Measurements from ENCODE around the gene ZFR2.
A peak's percentile ranks its signal among the peaks of the same experiment; 100 is the strongest.

ZFR2 gene

GRCh38 chr19:3857449-3858003 lies 11.3 kb downstream of the ZFR2 start:
- DNase-seq (ENCODE audit: low read depth): no peak
- H3K4me3 ChIP-seq (ENCODE audit: low read length): no peak overlapping the region
- TF ChIP-seq, protein P1, sequence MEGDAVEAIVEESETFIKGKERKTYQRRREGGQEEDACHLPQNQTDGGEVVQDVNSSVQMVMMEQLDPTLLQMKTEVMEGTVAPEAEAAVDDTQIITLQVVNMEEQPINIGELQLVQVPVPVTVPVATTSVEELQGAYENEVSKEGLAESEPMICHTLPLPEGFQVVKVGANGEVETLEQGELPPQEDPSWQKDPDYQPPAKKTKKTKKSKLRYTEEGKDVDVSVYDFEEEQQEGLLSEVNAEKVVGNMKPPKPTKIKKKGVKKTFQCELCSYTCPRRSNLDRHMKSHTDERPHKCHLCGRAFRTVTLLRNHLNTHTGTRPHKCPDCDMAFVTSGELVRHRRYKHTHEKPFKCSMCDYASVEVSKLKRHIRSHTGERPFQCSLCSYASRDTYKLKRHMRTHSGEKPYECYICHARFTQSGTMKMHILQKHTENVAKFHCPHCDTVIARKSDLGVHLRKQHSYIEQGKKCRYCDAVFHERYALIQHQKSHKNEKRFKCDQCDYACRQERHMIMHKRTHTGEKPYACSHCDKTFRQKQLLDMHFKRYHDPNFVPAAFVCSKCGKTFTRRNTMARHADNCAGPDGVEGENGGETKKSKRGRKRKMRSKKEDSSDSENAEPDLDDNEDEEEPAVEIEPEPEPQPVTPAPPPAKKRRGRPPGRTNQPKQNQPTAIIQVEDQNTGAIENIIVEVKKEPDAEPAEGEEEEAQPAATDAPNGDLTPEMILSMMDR (conservative IDR thresholded peaks at IDR 0.05; ENCODE audit: low read depth, low read length): no peak

GRCh38 chr19:3855320-3855719 lies 13.5 kb downstream of the ZFR2 start:
- TF ChIP-seq, protein P1 (conservative IDR thresholded peaks at IDR 0.05; ENCODE audit: low read depth, low read length): no peak
- no peak for DNase-seq (ENCODE audit: low read depth)
- H3K4me3 ChIP-seq (ENCODE audit: low read length): no peak overlapping the region

DNA sequence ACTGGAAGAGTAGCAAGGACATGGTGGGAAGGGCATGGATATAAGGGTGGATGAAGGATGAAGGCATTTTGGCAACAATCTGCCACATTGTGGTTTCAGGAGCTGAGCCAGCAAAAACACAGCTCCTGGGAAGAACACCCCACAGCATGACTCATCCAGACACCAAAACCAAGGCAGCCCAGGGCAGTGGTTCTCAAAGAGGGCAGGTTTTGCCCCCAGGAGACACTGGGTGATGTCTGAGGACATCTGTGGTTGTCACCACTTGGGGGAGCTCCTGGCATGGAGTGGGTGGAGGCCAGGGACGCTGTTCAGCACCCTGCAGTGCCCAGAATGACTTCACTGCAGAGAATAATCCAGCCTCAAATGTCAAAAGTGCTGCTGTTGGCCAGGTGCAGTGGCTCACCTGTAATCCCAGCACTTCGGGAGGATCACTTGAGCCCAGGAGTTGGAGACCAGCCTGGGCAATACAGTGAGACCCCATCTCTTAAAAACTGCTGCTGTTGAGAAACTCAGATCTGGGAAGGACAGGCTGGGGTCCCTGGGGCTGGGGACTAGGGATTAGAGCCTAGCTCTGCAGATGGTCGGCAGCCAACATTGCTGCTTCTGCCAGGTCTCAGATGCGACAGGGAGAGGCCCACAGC lies 16.1 kb downstream of the ZFR2 start:
- H3K4me3 ChIP-seq (ENCODE audit: low read length): no peak overlapping the region
- TF ChIP-seq, protein P1 (conservative IDR thresholded peaks at IDR 0.05; ENCODE audit: low read depth, low read length): peak; percentile 53
- DNase-seq (ENCODE audit: low read depth): peak; percentile 26

- TF ChIP-seq, protein P1 (conservative IDR thresholded peaks at IDR 0.05; ENCODE audit: low read depth, low read length): no peak
- H3K4me3 ChIP-seq (ENCODE audit: low read length): no peak overlapping the region
- no peak for DNase-seq (ENCODE audit: low read depth)
These were observed 16.7 kb downstream of the ZFR2 start for GRCh38 chr19:3852177-3852511.

DNA sequence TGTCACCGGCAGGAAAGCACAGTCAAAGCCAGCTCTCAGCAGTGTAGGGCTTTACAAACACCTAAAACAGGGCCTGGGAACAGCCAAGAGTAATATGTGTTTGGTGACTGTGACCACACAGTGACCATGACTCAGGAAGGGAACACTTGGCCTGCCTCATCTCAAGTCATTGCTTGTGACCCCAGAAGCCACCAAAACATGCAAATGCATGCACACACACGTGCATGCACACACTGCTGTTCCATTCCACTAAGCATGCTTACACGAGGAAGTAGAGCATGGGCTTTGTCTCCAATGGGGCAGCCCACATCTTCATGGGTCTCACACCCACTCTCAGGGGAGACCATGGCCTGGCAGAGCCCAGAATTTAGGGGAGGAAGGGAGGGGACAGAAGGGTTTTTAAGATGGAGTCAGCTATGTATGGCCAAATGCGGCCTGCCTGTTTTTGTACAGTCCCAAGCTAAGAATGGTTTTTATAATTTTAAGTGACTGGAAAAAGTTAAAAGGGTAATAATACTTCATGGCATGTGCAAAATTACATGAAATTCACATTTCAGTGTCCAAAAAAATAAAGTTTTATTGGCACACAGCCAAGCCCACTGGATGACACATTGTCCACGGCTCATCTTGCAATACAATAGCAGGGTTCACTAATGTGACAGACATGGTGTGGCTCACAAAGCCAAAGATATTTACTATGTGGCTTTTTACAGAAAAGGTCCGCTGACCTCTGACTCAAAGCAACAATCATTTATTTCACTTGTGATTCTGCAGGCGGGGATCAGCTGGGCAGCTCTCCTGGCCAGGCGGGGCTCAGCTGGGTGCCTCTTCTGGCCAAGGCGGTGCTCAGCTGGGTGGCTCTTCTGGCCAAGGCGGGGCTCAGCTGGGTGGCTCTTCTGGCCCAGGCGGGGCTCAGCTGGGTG lies 17.3 kb downstream of the ZFR2 start:
- H3K4me3 ChIP-seq (ENCODE audit: low read length): no peak overlapping the region
- TF ChIP-seq, protein P1 (conservative IDR thresholded peaks at IDR 0.05; ENCODE audit: low read depth, low read length): no peak
- no peak for DNase-seq (ENCODE audit: low read depth)

- TF ChIP-seq, protein P1 (conservative IDR thresholded peaks at IDR 0.05; ENCODE audit: low read depth, low read length): no peak
- no peak overlapping the region for H3K4me3 ChIP-seq (ENCODE audit: low read length)
- no peak for DNase-seq (ENCODE audit: low read depth)
These were observed 18.4 kb downstream of the ZFR2 start for GRCh38 chr19:3850320-3850972.
